Upper lobe of left lung (tissue), 6 donors: ENCODE results near the gene VGF. TPM values are rescaled to one million over a fixed set of nuclear protein-coding genes. Genes with fewer than 3 reads are reported as not detected.
A peak's percentile ranks its signal among the peaks of the same experiment; 100 is the strongest.

Experiments
- ATAC-seq, 2 donors: fragments of 200-7000 bp; cut with Tn5 transposase; one replicate each; pipeline ENCODE4 v1.9.1; 2022; ENCODE audit warnings: mild to moderate bottlenecking in 2 of 2, moderate library complexity in 2 of 2; ENCODE audit not compliant: low FRiP score in 2 of 2
- DNase-seq, 2 donors: peaks; one replicate each; pipeline ENCODE4 v3.0.0-alpha.2; 2019 to 2020
- H3K27ac ChIP-seq, 4 donors: fragments of 200-600 bp; sonication (generic); one replicate each; pipeline ENCODE4 v1.5.1; 2016 to 2019
- H3K27me3 ChIP-seq, 4 donors: fragments of 200-600 bp; sonication (generic); one replicate each; pipeline ENCODE4 v1.5.1; 2017 to 2019
- H3K36me3 ChIP-seq, 4 donors: fragments of 200-600 bp; sonication (generic); one replicate each; pipeline ENCODE4 v1.5.1; 2016 to 2019
- H3K4me1 ChIP-seq, 4 donors: fragments of 200-600 bp; sonication (generic); one replicate each; pipeline ENCODE4 v1.5.1; 2018 to 2019
- H3K4me3 ChIP-seq, 4 donors: fragments of 200-600 bp; sonication (generic); one replicate each; pipeline ENCODE4 v1.5.1; 2017 to 2019; ENCODE audit warnings: mild to moderate bottlenecking in 2 of 4, moderate library complexity in 1 of 4
- H3K9me3 ChIP-seq, 4 donors: fragments of 200-600 bp; sonication (generic); one replicate each; pipeline ENCODE4 v1.5.1; 2018 to 2019
- EP300 ChIP-seq, 4 donors: sonication (generic); formaldehyde crosslinking; IDR thresholded peaks; one replicate each; pipeline ENCODE4 v1.5.1; 2017; ENCODE audit warnings: antibody characterized with exemption in 4 of 4, control low read depth in 2 of 4
- POLR2A ChIP-seq, 4 donors: fragments of 450-650 bp; IDR thresholded peaks; one replicate each; pipeline ENCODE4 v1.5.1; 2016 to 2017; ENCODE audit warnings: antibody characterized with exemption in 4 of 4, mild to moderate bottlenecking in 2 of 4
- POLR2AphosphoS5 ChIP-seq, 2 donors: sonication (generic); formaldehyde crosslinking; IDR thresholded peaks; one replicate each; pipeline ENCODE4 v1.5.1; 2017; ENCODE audit warnings: antibody characterized with exemption in 2 of 2
- WGBS, 2 donors: methylation state at CpG; one replicate each; pipeline ENCODE4 v1.1.5; 2017 to 2018; 5-methylcytosine and 5-hydroxymethylcytosine counted together
- total RNA-seq, 6 donors: library from RNA; depleted of rRNA in 4 of 6; stranded (reverse); fragments of >200 nt in 4 of 6; gene quantifications; one replicate each; pipeline versions ENCODE4 v1.1.0 to v1.2.1, GENCODE V29; 2016 to 2021
- TF ChIP-seq, protein P1 (sequence below), 6 experiments: fragments of 450-650 bp in 4 of 6; fragments of 200-600 bp in 2 of 6; sonication (generic) in 2 of 6; IDR thresholded peaks; one replicate each; pipeline ENCODE4 v1.5.1; 2016 to 2019; ENCODE audit warnings: antibody characterized with exemption in 6 of 6
- donor health status: DM: no; HTN: no; CAD: no; lungs with moderate emphysema.
- donor health status: DM: no; HTN: yes; CAD: no; lungs with severe emphysema.

VGF gene
- total RNA-seq, 6 donors from 2014 or later = 0.24 to 0.33 TPM; not detected in 4

- Histone ChIP-seq H3K9me3 (no peaks in the 10 kb centered on the region), H3K36me3 (peaks cover 0 to 47% (median 20%) of the 10 kb centered on the region in 4 donors), H3K4me3 (no peak overlapping the region), H3K27me3 (peaks cover 0 to 26% (median 20%) of the 10 kb centered on the region in 4 donors), H3K4me1 (peaks cover 34 to 40% (median 34%) of the 10 kb centered on the region in 4 donors), H3K27ac (no peak overlapping the region)
- 79 to 85% methylated on average over 28 to 29 of the region's 31 CpGs for WGBS, 2 donors
- ATAC-seq = no peak
- no peak for DNase-seq
- TF ChIP-seq, protein P1, sequence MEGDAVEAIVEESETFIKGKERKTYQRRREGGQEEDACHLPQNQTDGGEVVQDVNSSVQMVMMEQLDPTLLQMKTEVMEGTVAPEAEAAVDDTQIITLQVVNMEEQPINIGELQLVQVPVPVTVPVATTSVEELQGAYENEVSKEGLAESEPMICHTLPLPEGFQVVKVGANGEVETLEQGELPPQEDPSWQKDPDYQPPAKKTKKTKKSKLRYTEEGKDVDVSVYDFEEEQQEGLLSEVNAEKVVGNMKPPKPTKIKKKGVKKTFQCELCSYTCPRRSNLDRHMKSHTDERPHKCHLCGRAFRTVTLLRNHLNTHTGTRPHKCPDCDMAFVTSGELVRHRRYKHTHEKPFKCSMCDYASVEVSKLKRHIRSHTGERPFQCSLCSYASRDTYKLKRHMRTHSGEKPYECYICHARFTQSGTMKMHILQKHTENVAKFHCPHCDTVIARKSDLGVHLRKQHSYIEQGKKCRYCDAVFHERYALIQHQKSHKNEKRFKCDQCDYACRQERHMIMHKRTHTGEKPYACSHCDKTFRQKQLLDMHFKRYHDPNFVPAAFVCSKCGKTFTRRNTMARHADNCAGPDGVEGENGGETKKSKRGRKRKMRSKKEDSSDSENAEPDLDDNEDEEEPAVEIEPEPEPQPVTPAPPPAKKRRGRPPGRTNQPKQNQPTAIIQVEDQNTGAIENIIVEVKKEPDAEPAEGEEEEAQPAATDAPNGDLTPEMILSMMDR (IDR thresholded peaks at IDR 0.05) = no peak
- TF ChIP-seq EP300 (IDR thresholded peaks at IDR 0.05) (no peak), POLR2AphosphoS5 (IDR thresholded peaks at IDR 0.05) (no peak), POLR2A (IDR thresholded peaks at IDR 0.05) (no peak)
Measured at GRCh38 chr7:101159696-101160674, 5.4 kb downstream of the VGF start.

DNA sequence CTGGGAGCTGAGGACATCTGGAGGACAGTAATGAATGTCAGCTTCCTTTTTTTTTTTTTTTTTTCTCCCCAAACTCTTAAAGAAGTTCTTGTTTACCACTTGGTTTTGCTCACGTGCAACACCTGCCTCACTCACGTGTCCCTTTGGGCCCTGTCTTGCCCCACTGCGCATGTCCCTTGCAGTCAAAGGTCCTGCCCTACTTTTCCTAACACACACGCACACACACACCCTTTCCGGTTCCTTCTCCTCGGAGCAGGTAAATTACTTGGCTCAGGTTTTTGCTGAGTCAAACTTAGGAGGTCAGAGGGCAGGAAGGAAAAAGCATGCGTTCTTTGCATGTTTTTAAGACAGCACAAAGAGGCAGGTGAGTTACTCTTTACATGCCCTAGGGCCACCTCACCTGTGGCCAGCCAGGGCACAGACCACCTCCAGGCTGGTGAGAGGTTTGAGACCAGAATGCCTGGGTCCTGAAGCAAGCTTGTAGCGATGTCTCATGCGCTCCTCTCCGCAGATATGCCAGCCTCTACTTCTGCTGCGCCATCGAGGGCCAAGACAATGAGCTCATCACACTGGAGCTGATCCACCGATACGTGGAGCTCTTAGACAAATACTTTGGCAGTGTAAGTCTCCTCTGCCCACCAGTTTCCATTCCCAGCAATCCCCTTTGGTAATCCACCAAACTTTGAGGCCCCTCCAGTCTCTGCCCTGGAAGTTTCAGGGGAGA is 8.3 kb downstream of the VGF start:
- no peak for ATAC-seq
- TF ChIP-seq, protein P1 (IDR thresholded peaks at IDR 0.05) = no peak
- TF ChIP-seq POLR2A (IDR thresholded peaks at IDR 0.05) (no peak), EP300 (IDR thresholded peaks at IDR 0.05) (no peak), POLR2AphosphoS5 (IDR thresholded peaks at IDR 0.05) (no peak)
- peaks cover 0 to 47% (median 20%) of the 10 kb centered on the region in 4 donors for H3K36me3 ChIP-seq
- WGBS, 2 donors = 91 to 93% methylated on average over 14 of the region's 14 CpGs
- no peak overlapping the region for H3K4me3 ChIP-seq
- peaks cover 7 to 21% (median 10%) of the 10 kb centered on the region in 4 donors for H3K4me1 ChIP-seq
- no peak for DNase-seq
- no peaks in the 10 kb centered on the region for H3K27me3 ChIP-seq
- H3K9me3 ChIP-seq = no peaks in the 10 kb centered on the region
- no peak overlapping the region for H3K27ac ChIP-seq

DNA sequence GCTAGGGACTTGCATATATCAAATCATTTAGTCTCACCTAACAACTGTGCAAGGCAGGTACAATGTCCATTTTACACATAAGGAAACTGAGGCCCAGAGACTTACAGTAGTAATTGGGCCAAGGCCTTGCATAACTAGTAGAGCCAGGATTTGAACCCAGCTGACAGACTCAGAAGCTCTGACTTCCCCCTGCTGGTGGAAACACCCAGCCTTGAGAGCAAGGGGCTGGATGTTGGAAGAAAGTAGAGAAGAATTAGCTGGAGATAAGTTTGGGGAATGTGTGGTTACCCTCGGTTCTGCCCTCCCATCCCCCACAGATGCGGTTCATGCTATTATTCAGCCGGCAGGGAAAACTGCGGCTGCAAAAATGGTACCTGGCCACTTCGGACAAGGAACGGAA is 9.1 kb downstream of the VGF start:
- ATAC-seq (no peak), DNase-seq (no peak)
- TF ChIP-seq POLR2AphosphoS5 (IDR thresholded peaks at IDR 0.05) (no peak), EP300 (IDR thresholded peaks at IDR 0.05) (no peak), POLR2A (IDR thresholded peaks at IDR 0.05) (no peak)
- TF ChIP-seq, protein P1 (IDR thresholded peaks at IDR 0.05) = no peak
- Histone ChIP-seq H3K27ac (no peak overlapping the region), H3K27me3 (no peaks in the 10 kb centered on the region), H3K36me3 (peaks cover 0 to 44% (median 20%) of the 10 kb centered on the region in 4 donors), H3K4me1 (peaks cover 7 to 21% (median 10%) of the 10 kb centered on the region in 4 donors), H3K9me3 (no peaks in the 10 kb centered on the region), H3K4me3 (no peak overlapping the region)
- WGBS, 2 donors = 79 to 83% methylated on average over 6 of the region's 6 CpGs

GRCh38 chr7:101155303-101155702 is 10.1 kb downstream of the VGF start:
- no peaks in the 10 kb centered on the region for H3K9me3 ChIP-seq
- ATAC-seq (no peak), DNase-seq (no peak)
- H3K27me3 ChIP-seq = no peaks in the 10 kb centered on the region
- no peak for TF ChIP-seq POLR2AphosphoS5 (IDR thresholded peaks at IDR 0.05)
- no peak for TF ChIP-seq POLR2A (IDR thresholded peaks at IDR 0.05)
- TF ChIP-seq EP300 (IDR thresholded peaks at IDR 0.05) = no peak
- TF ChIP-seq, protein P1 (IDR thresholded peaks at IDR 0.05) = no peak
- H3K27ac ChIP-seq = peak overlapping the region in 1 of 4 donors; percentile 79
- H3K4me3 ChIP-seq = peak overlapping the region; percentile 78 to 98 (median 90)
- peaks cover 7 to 21% (median 10%) of the 10 kb centered on the region in 4 donors for H3K4me1 ChIP-seq
- peaks cover 0 to 36% (median 19%) of the 10 kb centered on the region in 4 donors for H3K36me3 ChIP-seq
- 58 to 60% methylated on average over 4 of the region's 4 CpGs for WGBS, 2 donors
